ENCODE measurements around the gene SCT.

Gene SCT

GRCh38 chr11:646214-646613, 19.2 kb upstream of the SCT start:
- H3K27ac ChIP-seq = no peak overlapping the region
- H3K36me3 ChIP-seq = peaks cover 12 to 48% (median 25%) of the 10 kb centered on the region in 3 donors
- DNase-seq = no peak
- no peaks in the 10 kb centered on the region for H3K9me3 ChIP-seq
- H3K4me3 ChIP-seq = no peak overlapping the region
- no peak for TF ChIP-seq CTCF (IDR thresholded peaks at IDR 0.05)
- no peaks in the 10 kb centered on the region for H3K4me1 ChIP-seq
- intact Hi-C loops (cut with DNase I; ENCODE audit: low total_unique reads) = no loop called here
- no peaks in the 10 kb centered on the region for H3K27me3 ChIP-seq

- TF ChIP-seq CTCF (IDR thresholded peaks at IDR 0.05) = no peak
- intact Hi-C loops (cut with DNase I; ENCODE audit: low total_unique reads) = no loop called here
- DNase-seq = no peak
- no peaks in the 10 kb centered on the region for H3K4me1 ChIP-seq
- H3K4me3 ChIP-seq = no peak overlapping the region
- H3K9me3 ChIP-seq = no peaks in the 10 kb centered on the region
- H3K36me3 ChIP-seq = peaks cover 7 to 49% (median 20%) of the 10 kb centered on the region in 3 donors
- no peaks in the 10 kb centered on the region for H3K27me3 ChIP-seq
- no peak overlapping the region for H3K27ac ChIP-seq
These were observed 18.6 kb upstream of the SCT start for GRCh38 chr11:645536-645935.

GRCh38 chr11:643849-644738, 17.1 kb upstream of the SCT start:
- Histone ChIP-seq H3K27ac (no peak overlapping the region), H3K4me3 (no peak overlapping the region), H3K27me3 (peaks cover 0 to 2% of the 10 kb centered on the region in 2 donors), H3K9me3 (no peaks in the 10 kb centered on the region), H3K4me1 (peaks cover 0 to 7% (median 0%) of the 10 kb centered on the region in 4 donors), H3K36me3 (peaks cover 7 to 50% (median 18%) of the 10 kb centered on the region in 3 donors)
- DNase-seq = no peak
- no peak for TF ChIP-seq CTCF (IDR thresholded peaks at IDR 0.05)
- intact Hi-C loops (cut with DNase I; ENCODE audit: low total_unique reads) = no loop called here

GRCh38 chr11:643366-643765, 16.4 kb upstream of the SCT start:
- no peak for TF ChIP-seq CTCF (IDR thresholded peaks at IDR 0.05)
- peaks cover 7 to 50% (median 18%) of the 10 kb centered on the region in 3 donors for H3K36me3 ChIP-seq
- no peak overlapping the region for H3K27ac ChIP-seq
- H3K4me3 ChIP-seq = no peak overlapping the region
- intact Hi-C loops (cut with DNase I; ENCODE audit: low total_unique reads) = no loop called here
- no peaks in the 10 kb centered on the region for H3K9me3 ChIP-seq
- no peak for DNase-seq
- H3K4me1 ChIP-seq = peaks cover 0 to 9% (median 0%) of the 10 kb centered on the region in 4 donors
- H3K27me3 ChIP-seq = peaks cover 0 to 8% of the 10 kb centered on the region in 2 donors

GRCh38 chr11:641806-642370, 14.9 kb upstream of the SCT start:
- peaks cover 0 to 22% of the 10 kb centered on the region in 2 donors for H3K27me3 ChIP-seq
- H3K9me3 ChIP-seq = no peaks in the 10 kb centered on the region
- intact Hi-C loops (cut with DNase I; ENCODE audit: low total_unique reads) = no loop called here
- H3K27ac ChIP-seq = no peak overlapping the region
- peaks cover 0 to 21% (median 9%) of the 10 kb centered on the region in 4 donors for H3K4me1 ChIP-seq
- H3K36me3 ChIP-seq = peaks cover 7 to 50% (median 18%) of the 10 kb centered on the region in 3 donors
- H3K4me3 ChIP-seq = no peak overlapping the region
- DNase-seq = no peak
- TF ChIP-seq CTCF (IDR thresholded peaks at IDR 0.05) = no peak
